Common myeloid progenitor, CD34-positive (primary cell): ENCODE data around the gene FAM83G.

Experiments
- CTCF ChIA-PET: fragments of 350-600 bp; sonication (Branson Sonifier 250); formaldehyde crosslinking; loops from one replicate; lab custom pipeline; 2021; ENCODE audit warnings: antibody characterized with exemption; lab: Charles Lee
- POLR2A ChIA-PET: fragments of 350-600 bp; sonication (Branson Sonifier 250); formaldehyde crosslinking; loops from one replicate; lab custom pipeline; 2021; ENCODE audit warnings: antibody characterized with exemption; lab: Charles Lee
- DNase-seq, 3 donors: peaks; one replicate each; pipeline versions ENCODE4 v3.0.0 to v3.0.0-alpha.2; 2013
- H3K27ac ChIP-seq, 2 experiments: 1 replicate in 1 of 2; 2 replicates in 1 of 2; pipeline ENCODE4 v1.7.0; 2013; ENCODE audit warnings: inconsistent platforms in 2 of 2, low read length in 2 of 2, mild to moderate bottlenecking in 2 of 2, low read depth in 1 of 2, moderate library complexity in 1 of 2; ENCODE audit not compliant: severe bottlenecking in 2 of 2, insufficient read depth in 1 of 2, poor library complexity in 1 of 2
- H3K27me3 ChIP-seq, 5 experiments: replicated peaks in 2 of 5; 1 replicate in 3 of 5; 2 replicates in 2 of 5; pipeline versions ENCODE4 v1.6.1 to v1.7.0; 2013; ENCODE audit warnings: low read length in 4 of 5, mild to moderate bottlenecking in 2 of 5, moderate library complexity in 2 of 5, inconsistent platforms in 1 of 5; ENCODE audit not compliant: insufficient read depth in 5 of 5, control insufficient read depth in 4 of 5
- H3K36me3 ChIP-seq, 4 experiments: 1 replicate in 2 of 4; 2 replicates in 2 of 4; pipeline versions ENCODE4 v1.6.1 to v1.7.0; 2013; ENCODE audit warnings: low read length in 3 of 4, control low read depth in 1 of 4, mild to moderate bottlenecking in 1 of 4; ENCODE audit not compliant: control insufficient read depth in 4 of 4, insufficient read depth in 4 of 4
- H3K4me1 ChIP-seq, 4 experiments: 1 replicate in 3 of 4; 2 replicates in 1 of 4; pipeline versions ENCODE4 v1.6.1 to v1.7.1; 2013; ENCODE audit warnings: low read length in 3 of 4, mild to moderate bottlenecking in 3 of 4, control low read depth in 1 of 4, inconsistent platforms in 1 of 4, moderate library complexity in 1 of 4; ENCODE audit not compliant: control insufficient read depth in 4 of 4, insufficient read depth in 4 of 4; ENCODE audit errors: control extremely low read depth in 1 of 4
- H3K4me3 ChIP-seq, 7 experiments: 1 replicate in 4 of 7; 2 replicates in 3 of 7; pipeline versions ENCODE4 v1.5.1 to v1.7.0; 2013; ENCODE audit warnings: mild to moderate bottlenecking in 7 of 7, low read length in 6 of 7, moderate library complexity in 6 of 7, inconsistent platforms in 2 of 7, low read depth in 2 of 7, control low read depth in 1 of 7; ENCODE audit not compliant: insufficient read depth in 4 of 7, control insufficient read depth in 1 of 7; ENCODE audit errors: extremely low read depth in 1 of 7
- H3K9me3 ChIP-seq, 5 experiments: 1 replicate in 4 of 5; 2 replicates in 1 of 5; pipeline versions ENCODE4 v1.6.1 to v1.7.1; 2013; ENCODE audit warnings: low read length in 4 of 5, mild to moderate bottlenecking in 2 of 5, inconsistent platforms in 1 of 5, low read depth in 1 of 5, moderate library complexity in 1 of 5; ENCODE audit not compliant: control insufficient read depth in 4 of 5, insufficient read depth in 2 of 5; ENCODE audit errors: control extremely low read depth in 1 of 5
- WGBS: methylation state at CpG from one replicate; pipeline ENCODE4 v1.1.5; 2013; ENCODE audit not compliant: insufficient coverage; 5-methylcytosine and 5-hydroxymethylcytosine counted together

FAM83G gene

GRCh38 chr17:18977646-18978045, 26.9 kb downstream of the FAM83G start:
- ChIA-PET CTCF (interaction anchor here (1.0 to 2.2 kb wide), 2 partner anchors 10 to 13 kb away, joined by 3 to 6 read pairs; no protein-coding TSS in a partner anchor), POLR2A (interaction anchor here (0.6 to 1.3 kb wide), 2 partner anchors 15 to 1020 kb away, joined by 3 read pairs; no protein-coding TSS in a partner anchor)
- Histone ChIP-seq H3K9me3 (no peaks in the 10 kb centered on the region), H3K27ac (no peak overlapping the region), H3K4me1 (no peaks in the 10 kb centered on the region), H3K27me3 (no peaks in the 10 kb centered on the region), H3K36me3 (peaks cover 0 to 30% (median 20%) of the 10 kb centered on the region in 4 experiments), H3K4me3 (no peak overlapping the region)
- no peak for DNase-seq
- 97% methylated on average over 18 of the region's 19 CpGs for WGBS

GRCh38 chr17:18977021-18977420, 27.5 kb downstream of the FAM83G start:
- no peak for DNase-seq
- Histone ChIP-seq H3K4me1 (peaks cover 0 to 1% (median 0%) of the 10 kb centered on the region in 4 experiments), H3K27ac (no peak overlapping the region), H3K9me3 (no peaks in the 10 kb centered on the region), H3K4me3 (no peak overlapping the region), H3K27me3 (no peaks in the 10 kb centered on the region), H3K36me3 (peaks cover 0 to 33% (median 20%) of the 10 kb centered on the region in 4 experiments)
- 94% methylated on average over 4 of the region's 4 CpGs for WGBS
- ChIA-PET CTCF (interaction anchor here (2.2 kb wide), 1 partner anchor 10 kb away, joined by 6 read pairs; no protein-coding TSS in a partner anchor), POLR2A (no interaction called here)

GRCh38 chr17:18976201-18976600, 28.4 kb downstream of the FAM83G start:
- H3K27ac ChIP-seq: no peak overlapping the region
- WGBS: 100% methylated on average over 2 of the region's 4 CpGs
- peaks cover 0 to 3% (median 0%) of the 10 kb centered on the region in 4 experiments for H3K4me1 ChIP-seq
- no peaks in the 10 kb centered on the region for H3K27me3 ChIP-seq
- POLR2A ChIA-PET: interaction anchor here (0.7 kb wide), 1 partner anchor 15 kb away, joined by 3 read pairs; no protein-coding TSS in a partner anchor
- no peaks in the 10 kb centered on the region for H3K9me3 ChIP-seq
- peaks cover 0 to 37% (median 22%) of the 10 kb centered on the region in 4 experiments for H3K36me3 ChIP-seq
- DNase-seq: no peak
- CTCF ChIA-PET: interaction anchor here (1.5 to 1.7 kb wide), 2 partner anchors 9 to 15 kb away, joined by 6 to 8 read pairs; no protein-coding TSS in a partner anchor
- H3K4me3 ChIP-seq: no peak overlapping the region

- no peaks in the 10 kb centered on the region for H3K9me3 ChIP-seq
- CTCF ChIA-PET: interaction anchor here (1.0 to 1.7 kb wide), 3 partner anchors 10 to 16 kb away, joined by 6 to 8 read pairs (median 6); no protein-coding TSS in a partner anchor
- peaks cover 0 to 41% (median 24%) of the 10 kb centered on the region in 4 experiments for H3K36me3 ChIP-seq
- no peaks in the 10 kb centered on the region for H3K27me3 ChIP-seq
- peaks cover 0 to 3% (median 0%) of the 10 kb centered on the region in 4 experiments for H3K4me1 ChIP-seq
- no peak overlapping the region for H3K27ac ChIP-seq
- no peak for DNase-seq
- POLR2A ChIA-PET: interaction anchor here (0.7 kb wide), 1 partner anchor 15 kb away, joined by 3 read pairs; no protein-coding TSS in a partner anchor
- WGBS: 90% methylated on average over 12 of the region's 13 CpGs
- no peak overlapping the region for H3K4me3 ChIP-seq
Observed at GRCh38 chr17:18975597-18975996, 29.0 kb downstream of the FAM83G start.

- H3K27me3 ChIP-seq: no peaks in the 10 kb centered on the region
- no peaks in the 10 kb centered on the region for H3K9me3 ChIP-seq
- CTCF ChIA-PET: interaction anchor here (1.0 to 1.7 kb wide), 4 partner anchors 11 to 17 kb away, joined by 3 to 8 read pairs (median 6); no protein-coding TSS in a partner anchor
- WGBS: 94% methylated on average over 10 of the region's 10 CpGs
- POLR2A ChIA-PET: no interaction called here
- no peak for DNase-seq
- peaks cover 0 to 43% (median 24%) of the 10 kb centered on the region in 4 experiments for H3K36me3 ChIP-seq
- no peak overlapping the region for H3K27ac ChIP-seq
- H3K4me3 ChIP-seq: no peak overlapping the region
- H3K4me1 ChIP-seq: peaks cover 4 to 12% (median 8%) of the 10 kb centered on the region in 4 experiments
Observed at GRCh38 chr17:18974407-18975149, 30.0 kb downstream of the FAM83G start.

- Histone ChIP-seq H3K4me1 (peaks cover 4 to 39% (median 35%) of the 10 kb centered on the region in 4 experiments), H3K9me3 (no peaks in the 10 kb centered on the region), H3K27me3 (no peaks in the 10 kb centered on the region), H3K27ac (no peak overlapping the region), H3K4me3 (no peak overlapping the region), H3K36me3 (peaks cover 0 to 26% (median 8%) of the 10 kb centered on the region in 4 experiments)
- 97% methylated on average over 4 of the region's 7 CpGs for WGBS
- DNase-seq: no peak
- CTCF ChIA-PET: interaction anchor here (1.0 kb wide), 1 partner anchor 11 kb away, joined by 4 read pairs; no protein-coding TSS in a partner anchor
- POLR2A ChIA-PET: no interaction called here
Observed at GRCh38 chr17:18971801-18972200, 32.8 kb downstream of the FAM83G start.
